PFSK-1 (cell line): Measurements from ENCODE around the gene COL5A2.

ENCODE experiments used
- FOXP2 ChIP-seq: optimal IDR thresholded peaks from 2 replicates; pipeline ENCODE3; 2011; ENCODE audit warnings: borderline replicate concordance, control low read depth, inconsistent platforms; ENCODE audit not compliant: insufficient read depth; ENCODE audit errors: extremely low read length, extremely low read depth
- POLR2AphosphoS5 ChIP-seq: IDR thresholded peaks from 2 replicates; pipeline ENCODE4 v1.6.1; 2012; ENCODE audit warnings: low read depth, mild to moderate bottlenecking, control low read depth, low read length, moderate library complexity
- SIN3A ChIP-seq: IDR thresholded peaks from 2 replicates; pipeline ENCODE4 v1.6.1; 2012; ENCODE audit warnings: mild to moderate bottlenecking, low read length, moderate library complexity, borderline replicate concordance; ENCODE audit not compliant: insufficient read depth
- TAF1 ChIP-seq: IDR thresholded peaks from 2 replicates; pipeline ENCODE4 v1.6.1; 2012; ENCODE audit warnings: low read length, control low read depth, borderline replicate concordance; ENCODE audit not compliant: insufficient read depth
- TF ChIP-seq, protein P1 (sequence below), 2 experiments: IDR thresholded peaks; 2 replicates each; pipeline versions ENCODE4 v1.6.1 to v1.8.0; 2011 to 2012; ENCODE audit warnings: low read depth in 2 of 2, low read length in 2 of 2, control low read depth in 1 of 2, inconsistent platforms in 1 of 2, mild to moderate bottlenecking in 1 of 2, moderate library complexity in 1 of 2; ENCODE audit not compliant: insufficient read depth in 1 of 2

The COL5A2 gene

DNA sequence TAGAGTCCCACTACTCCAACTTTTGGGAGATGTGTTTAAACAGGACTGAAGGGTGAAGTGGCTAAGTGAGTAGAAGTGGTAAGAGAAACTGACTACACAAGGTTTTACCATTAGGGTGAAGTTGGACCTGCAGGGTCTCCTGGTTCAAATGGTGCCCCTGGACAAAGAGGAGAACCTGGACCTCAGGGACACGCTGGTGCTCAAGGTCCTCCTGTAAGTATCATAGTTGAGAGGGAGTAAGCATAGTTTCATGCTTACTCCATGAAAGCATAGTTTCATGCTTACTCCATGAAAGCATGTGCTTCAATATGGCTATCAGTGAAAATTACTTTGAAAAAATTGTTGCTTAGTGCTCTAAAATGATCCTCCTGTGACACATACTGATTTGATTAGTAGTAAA is 186.3 kb downstream of the COL5A2 start:
- TF ChIP-seq SIN3A (no peak), TAF1 (no peak)
- TF ChIP-seq, protein P1, sequence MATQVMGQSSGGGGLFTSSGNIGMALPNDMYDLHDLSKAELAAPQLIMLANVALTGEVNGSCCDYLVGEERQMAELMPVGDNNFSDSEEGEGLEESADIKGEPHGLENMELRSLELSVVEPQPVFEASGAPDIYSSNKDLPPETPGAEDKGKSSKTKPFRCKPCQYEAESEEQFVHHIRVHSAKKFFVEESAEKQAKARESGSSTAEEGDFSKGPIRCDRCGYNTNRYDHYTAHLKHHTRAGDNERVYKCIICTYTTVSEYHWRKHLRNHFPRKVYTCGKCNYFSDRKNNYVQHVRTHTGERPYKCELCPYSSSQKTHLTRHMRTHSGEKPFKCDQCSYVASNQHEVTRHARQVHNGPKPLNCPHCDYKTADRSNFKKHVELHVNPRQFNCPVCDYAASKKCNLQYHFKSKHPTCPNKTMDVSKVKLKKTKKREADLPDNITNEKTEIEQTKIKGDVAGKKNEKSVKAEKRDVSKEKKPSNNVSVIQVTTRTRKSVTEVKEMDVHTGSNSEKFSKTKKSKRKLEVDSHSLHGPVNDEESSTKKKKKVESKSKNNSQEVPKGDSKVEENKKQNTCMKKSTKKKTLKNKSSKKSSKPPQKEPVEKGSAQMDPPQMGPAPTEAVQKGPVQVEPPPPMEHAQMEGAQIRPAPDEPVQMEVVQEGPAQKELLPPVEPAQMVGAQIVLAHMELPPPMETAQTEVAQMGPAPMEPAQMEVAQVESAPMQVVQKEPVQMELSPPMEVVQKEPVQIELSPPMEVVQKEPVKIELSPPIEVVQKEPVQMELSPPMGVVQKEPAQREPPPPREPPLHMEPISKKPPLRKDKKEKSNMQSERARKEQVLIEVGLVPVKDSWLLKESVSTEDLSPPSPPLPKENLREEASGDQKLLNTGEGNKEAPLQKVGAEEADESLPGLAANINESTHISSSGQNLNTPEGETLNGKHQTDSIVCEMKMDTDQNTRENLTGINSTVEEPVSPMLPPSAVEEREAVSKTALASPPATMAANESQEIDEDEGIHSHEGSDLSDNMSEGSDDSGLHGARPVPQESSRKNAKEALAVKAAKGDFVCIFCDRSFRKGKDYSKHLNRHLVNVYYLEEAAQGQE (IDR thresholded peaks at IDR 0.05; ENCODE audit: insufficient read depth in 1 of 2, low read depth in 2 of 2, low read length in 2 of 2), result no peak

GRCh38 chr2:188986839-188987238 is 192.7 kb downstream of the COL5A2 start:
- no peak for TF ChIP-seq FOXP2
- no peak for TF ChIP-seq SIN3A
- no peak for TF ChIP-seq TAF1
- TF ChIP-seq POLR2AphosphoS5, result no peak
- TF ChIP-seq, protein P1 (IDR thresholded peaks at IDR 0.05; ENCODE audit: insufficient read depth in 1 of 2, low read depth in 2 of 2, low read length in 2 of 2), result no peak

DNA sequence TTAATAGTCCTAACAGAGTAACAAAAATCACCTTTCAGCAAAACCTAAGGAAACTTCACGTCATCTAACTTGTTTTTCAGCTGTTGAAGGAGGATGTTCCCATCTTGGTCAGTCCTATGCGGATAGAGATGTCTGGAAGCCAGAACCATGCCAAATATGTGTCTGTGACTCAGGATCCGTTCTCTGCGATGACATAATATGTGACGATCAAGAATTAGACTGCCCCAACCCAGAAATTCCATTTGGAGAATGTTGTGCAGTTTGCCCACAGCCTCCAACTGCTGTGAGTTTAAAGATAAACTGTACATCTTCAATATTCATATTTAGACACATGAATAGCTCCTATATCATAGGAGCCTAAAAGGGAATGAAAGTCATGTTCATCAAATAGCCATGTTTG is 194.9 kb downstream of the COL5A2 start:
- TF ChIP-seq SIN3A, result no peak
- TF ChIP-seq, protein P1 (IDR thresholded peaks at IDR 0.05; ENCODE audit: insufficient read depth in 1 of 2, low read depth in 2 of 2, low read length in 2 of 2), result no peak
- TF ChIP-seq POLR2AphosphoS5, result no peak
- no peak for TF ChIP-seq FOXP2
- TF ChIP-seq TAF1, result no peak

DNA sequence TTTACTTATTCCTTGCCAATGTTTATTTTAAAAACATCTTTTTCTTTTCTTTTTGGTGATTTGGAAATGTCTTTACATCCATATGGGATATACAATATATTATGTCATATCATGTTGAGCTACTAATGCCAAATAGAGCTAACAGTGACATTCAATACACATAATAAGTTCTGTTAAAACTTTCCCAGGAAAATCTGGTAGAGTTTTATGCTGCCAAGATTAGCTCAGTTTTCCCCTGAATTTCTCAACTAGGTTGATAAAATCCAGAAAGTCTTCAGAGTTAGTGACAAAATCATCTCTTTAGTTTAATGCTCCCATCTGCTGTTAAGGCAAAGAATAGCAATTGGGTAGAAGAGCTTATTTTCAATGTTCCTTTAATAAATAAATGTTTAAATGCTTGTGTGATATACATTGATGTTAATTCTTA is 195.5 kb downstream of the COL5A2 start:
- TF ChIP-seq, protein P1 (IDR thresholded peaks at IDR 0.05; ENCODE audit: insufficient read depth in 1 of 2, low read depth in 2 of 2, low read length in 2 of 2), result no peak
- no peak for TF ChIP-seq TAF1
- no peak for TF ChIP-seq POLR2AphosphoS5
- TF ChIP-seq FOXP2, result no peak
- no peak for TF ChIP-seq SIN3A

DNA sequence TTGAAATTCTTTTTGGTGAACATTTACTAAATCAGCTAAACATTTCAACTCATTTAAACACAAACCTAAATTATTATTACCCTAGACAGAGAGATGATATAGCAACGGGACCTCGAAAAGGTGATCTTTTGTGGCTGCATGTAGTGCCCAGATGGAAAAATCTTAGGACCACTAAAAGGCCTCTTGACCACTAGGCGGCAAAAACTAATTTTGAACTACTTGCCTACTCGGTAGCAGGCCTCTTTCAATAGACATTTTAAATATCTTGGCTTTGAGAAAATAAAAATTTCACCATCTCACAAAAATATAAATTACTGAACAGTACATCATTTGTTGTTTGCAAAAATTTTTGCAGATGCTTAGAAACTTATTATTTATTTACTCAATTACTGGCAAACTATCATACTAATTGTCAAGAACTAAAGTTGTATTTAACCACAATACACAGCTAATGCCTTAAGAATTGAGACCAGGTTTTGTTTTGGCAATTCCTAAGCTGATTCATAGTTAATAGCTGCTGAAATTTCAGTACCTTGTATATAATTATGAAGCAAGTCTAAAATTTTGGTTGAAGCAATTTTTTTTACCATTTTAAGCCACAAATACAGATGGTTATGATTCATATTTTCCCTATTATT is 196.0 kb downstream of the COL5A2 start:
- no peak for TF ChIP-seq POLR2AphosphoS5
- no peak for TF ChIP-seq SIN3A
- TF ChIP-seq, protein P1 (IDR thresholded peaks at IDR 0.05; ENCODE audit: insufficient read depth in 1 of 2, low read depth in 2 of 2, low read length in 2 of 2), result no peak
- TF ChIP-seq TAF1, result no peak
- TF ChIP-seq FOXP2, result no peak
